HepG2 (cell line): Measurements from ENCODE around the gene ARHGEF11. TPM values are rescaled to one million over a fixed set of nuclear protein-coding genes. Genes with fewer than 3 reads are reported as not detected.
A peak's percentile ranks its signal among the peaks of the same experiment; 100 is the strongest.

ENCODE experiments used
- ATAC-seq: fragments of 200-7000 bp; cut with Tn5 transposase; 3 replicates; pipeline ENCODE4 v1.9.1; 2020; ENCODE audit warnings: mild to moderate bottlenecking, moderate library complexity
- BruUV-seq: library from RNA; stranded (reverse); fragments of 400-500 nt; replicated peaks from 2 replicates; lab custom pipeline; 2021; lab: Mats Ljungman, UMichigan
- CTCF ChIA-PET: fragments of 300-600 bp; formaldehyde crosslinking; extraction: SDS; loops from one replicate; lab custom pipeline; 2021; ENCODE audit warnings: low total read pairs, inconsistent platforms, low intra/inter-chr PET ratio; lab: Yijun Ruan, JAX
- POLR2A ChIA-PET: fragments of 350-600 bp; sonication (Branson Sonifier 250); formaldehyde crosslinking; loops from one replicate; lab custom pipeline; 2020; ENCODE audit warnings: antibody characterized with exemption, inconsistent platforms; lab: Yijun Ruan, JAX
- DNase-seq: peaks from one replicate; pipeline ENCODE4 v3.0.0-alpha.2; 2015; ENCODE audit warnings: low spot score
- FAIRE-seq: peaks from 3 replicates; lab custom pipeline; 2011; peaks lifted over from hg19 to GRCh38; lab: Jason Lieb, UNC
- H2AFZ ChIP-seq: one replicate; pipeline ENCODE4 v1.6.1; 2011; ENCODE audit warnings: low read length, inconsistent platforms
- H3K27ac ChIP-seq: fragments of 300-600 bp; 3 replicates; pipeline ENCODE4 v1.8.0; 2011; ENCODE audit warnings: mixed run types, mild to moderate bottlenecking, mixed read lengths, low read length, inconsistent platforms; ENCODE audit not compliant: insufficient read depth; ENCODE audit errors: extremely low read length
- H3K27me3 ChIP-seq, 2 experiments: fragments of 200-600 bp in 1 of 2; 2 replicates in 1 of 2; 3 replicates in 1 of 2; pipeline versions ENCODE4 v1.6.0 to v1.8.0; 2011; ENCODE audit warnings: low read length in 2 of 2, mild to moderate bottlenecking in 2 of 2, moderate library complexity in 2 of 2, inconsistent platforms in 1 of 2; ENCODE audit not compliant: insufficient read depth in 2 of 2, control insufficient read depth in 1 of 2
- H3K36me3 ChIP-seq, 2 experiments: fragments of 200-600 bp in 1 of 2; replicated peaks in 1 of 2; 2 replicates in 1 of 2; 3 replicates in 1 of 2; pipeline versions ENCODE4 v1.5.1 to v1.8.0; 2011; ENCODE audit warnings: low read length in 2 of 2, inconsistent platforms in 1 of 2; ENCODE audit not compliant: insufficient read depth in 2 of 2, control insufficient read depth in 1 of 2
- H3K4me1 ChIP-seq: 2 replicates; pipeline ENCODE4 v1.5.1; 2012; ENCODE audit warnings: low read length, inconsistent platforms; ENCODE audit not compliant: insufficient read depth
- H3K4me2 ChIP-seq: 2 replicates; pipeline ENCODE4 v1.6.0; 2011; ENCODE audit warnings: low read depth, low read length, inconsistent platforms
- H3K4me3 ChIP-seq, 3 experiments: fragments of 200-600 bp in 1 of 3; sonication (generic), shearing (Covaris generic) in 1 of 3; replicated peaks in 1 of 3; 2 replicates each; pipeline ENCODE4 v1.5.1; 2011 to 2016; ENCODE audit warnings: low read length in 3 of 3, inconsistent platforms in 2 of 3, low read depth in 2 of 3, mild to moderate bottlenecking in 2 of 3, control low read depth in 1 of 3, mixed read lengths in 1 of 3; ENCODE audit not compliant: insufficient read depth in 1 of 3
- H3K79me2 ChIP-seq: one replicate; pipeline ENCODE4 v1.6.1; 2011; ENCODE audit warnings: low read length, inconsistent platforms; ENCODE audit not compliant: insufficient read depth
- H3K9ac ChIP-seq: 2 replicates; pipeline ENCODE4 v1.6.0; 2011; ENCODE audit warnings: mild to moderate bottlenecking, low read depth, low read length, inconsistent platforms; ENCODE audit not compliant: insufficient read depth
- H3K9me3 ChIP-seq: 2 replicates; pipeline ENCODE4 v1.5.1; 2012; ENCODE audit warnings: mild to moderate bottlenecking, low read length
- H4K20me1 ChIP-seq: 2 replicates; pipeline ENCODE4 v1.6.0; 2011; ENCODE audit warnings: inconsistent platforms, mild to moderate bottlenecking, low read length, moderate library complexity; ENCODE audit not compliant: insufficient read depth
- ATF7-NPFF ChIP-seq: sonication (generic); formaldehyde crosslinking; IDR thresholded peaks from 2 replicates; pipeline ENCODE4 v1.8.1; 2023; ENCODE audit warnings: mild to moderate bottlenecking, low read depth, missing genetic modification reagents, moderate library complexity
- FOXP1 ChIP-seq, 2 experiments: fragments of 450-650 bp in 1 of 2; IDR thresholded peaks; 2 replicates each; pipeline ENCODE4 v1.6.1; 2017 to 2018; ENCODE audit warnings: antibody characterized with exemption in 1 of 2
- HNRNPK ChIP-seq: fragments of 200-400 bp; formaldehyde crosslinking; IDR thresholded peaks from 2 replicates; pipeline ENCODE4 v1.6.1; 2018; ENCODE audit warnings: low read length, low read depth, moderate library complexity, mild to moderate bottlenecking; ENCODE audit not compliant: poor library complexity, severe bottlenecking
- ISX ChIP-seq: sonication (generic); formaldehyde crosslinking; conservative IDR thresholded peaks from 2 replicates; pipeline ENCODE4 v1.5.0; 2020; ENCODE audit warnings: missing genetic modification reagents
- KLF13 ChIP-seq: sonication (generic); formaldehyde crosslinking; IDR thresholded peaks from 2 replicates; pipeline ENCODE4 v1.4.0; 2020; ENCODE audit warnings: mild to moderate bottlenecking, missing genetic modification reagents
- MAFK ChIP-seq, 2 experiments: IDR thresholded peaks in 1 of 2; conservative IDR thresholded peaks in 1 of 2; 2 replicates each; pipeline ENCODE4 v1.6.1; 2011; ENCODE audit warnings: improper control_type of control experiment in 2 of 2, low read length in 2 of 2
- MLXIP ChIP-seq: sonication (generic); formaldehyde crosslinking; IDR thresholded peaks from 2 replicates; pipeline ENCODE4 v1.9.0; 2021; ENCODE audit warnings: missing genetic modification reagents, borderline replicate concordance
- POLR2AphosphoS5 ChIP-seq: IDR thresholded peaks from 2 replicates; pipeline ENCODE4 v1.6.1; 2012; ENCODE audit warnings: low read depth, low read length
- SP2 ChIP-seq: sonication (generic); formaldehyde crosslinking; IDR thresholded peaks from 2 replicates; pipeline ENCODE4 v1.5.1; 2020; ENCODE audit warnings: mild to moderate bottlenecking, missing genetic modification reagents
- SRF ChIP-seq: IDR thresholded peaks from 2 replicates; pipeline ENCODE4 v1.6.1; 2011; ENCODE audit warnings: mild to moderate bottlenecking, low read depth, low read length, moderate library complexity
- SRSF9 ChIP-seq: fragments of 200-400 bp; formaldehyde crosslinking; IDR thresholded peaks from 2 replicates; pipeline ENCODE4 v1.6.1; 2018; ENCODE audit warnings: borderline replicate concordance, mild to moderate bottlenecking, low read depth, low read length; ENCODE audit not compliant: insufficient read depth, poor library complexity, severe bottlenecking
- ZHX1 ChIP-seq: sonication (generic); formaldehyde crosslinking; IDR thresholded peaks from 2 replicates; pipeline ENCODE4 v1.8.1; 2022; ENCODE audit warnings: low read depth, mild to moderate bottlenecking, missing genetic modification reagents
- ZNF225 ChIP-seq: sonication (generic); formaldehyde crosslinking; IDR thresholded peaks from 2 replicates; pipeline ENCODE4 v1.4.0; 2020; ENCODE audit warnings: mild to moderate bottlenecking, missing genetic modification reagents
- ZSCAN12 ChIP-seq: sonication (generic); formaldehyde crosslinking; IDR thresholded peaks from 2 replicates; pipeline ENCODE4 v1.9.0; 2021; ENCODE audit warnings: mild to moderate bottlenecking, missing genetic modification reagents
- WGBS: methylation state at CpG from one replicate; pipeline ENCODE4 v1.1.6; 2017; ENCODE audit warnings: low lambda C conversion rate; 5-methylcytosine and 5-hydroxymethylcytosine counted together
- in situ Hi-C: cut with HindIII; loops from 2 replicates; pipeline ENCODE4 v1.10.0; 2017; ENCODE audit warnings: low pct_unique_long_range_greater_than_20kb; ENCODE audit not compliant: extremely low pct_ligation_motif_present
- intact Hi-C: fragments of 100-400 bp; cut with micrococcal nuclease; formaldehyde crosslinking; loops from one replicate; pipeline ENCODE4 v1.10.0; 2022; ENCODE audit not compliant: unreplicated experiment
- polyA plus RNA-seq, 8 experiments: library from polyadenylated mRNA; depleted of rRNA in 3 of 8; stranded (reverse) in 7 of 8; unstranded in 1 of 8; fragments of >200 nt; fragmentation: Illumina TruSeq in 4 of 8; extraction: Trizol in 4 of 8; gene quantifications; 2 replicates each; pipeline versions ENCODE4 v1.2.1 to v1.2.3, GENCODE V29; 2011 to 2016; ENCODE audit warnings: low read depth in 4 of 8, missing spikeins in 1 of 8, mixed read lengths in 1 of 8; ENCODE audit not compliant: insufficient read depth in 1 of 8
- total RNA-seq, 5 experiments: library from RNA; depleted of rRNA; stranded (reverse); fragments of >200 nt; fragmentation: Illumina TruSeq; extraction: Trizol; gene quantifications; 2 replicates each; pipeline ENCODE4 v1.2.3, GENCODE V29; 2016; ENCODE audit warnings: low read depth in 1 of 5

ARHGEF11 gene
- total and polyA plus RNA-seq, 2 of the 13 experiments (the other 11 are each of a cell fraction or from before 2014, with no cell fraction given) = 16.5 to 21.2 TPM

- Histone ChIP-seq H3K27ac (no peak overlapping the region), H3K36me3 (peaks cover 6 to 66% of the 10 kb centered on the region in 2 experiments; a peak in 4 of 5 replicates), H3K79me2 (no peaks in the 10 kb centered on the region), H3K4me3 (no peak overlapping the region), H4K20me1 (no peaks in the 10 kb centered on the region), H3K4me1 (no peaks in the 10 kb centered on the region), H3K27me3 (no peaks in the 10 kb centered on the region)
- no peak for FAIRE-seq
- WGBS = 87% methylated on average over 3 of the region's 3 CpGs
- POLR2A ChIA-PET = no interaction called here
- TF ChIP-seq SRF (peak; percentile 25; the same call in 1 of the 2 replicates), ZHX1 (no peak)
- TF ChIP-seq, all 625 proteins: peak for 1
- no peaks in the 10 kb centered on the region for H3K9me3 ChIP-seq
- in situ Hi-C loops = no loop called here
- H3K9ac ChIP-seq = no peak overlapping the region
- H2AFZ ChIP-seq = no peak overlapping the region
- ATAC-seq (no peak), DNase-seq (no peak)
- intact Hi-C loops = no loop called here
- H3K4me2 ChIP-seq = no peak overlapping the region
- no TSS peak for BruUV-seq
- CTCF ChIA-PET = no interaction called here
Observed at GRCh38 chr1:156970017-156970416, 75.5 kb downstream of the ARHGEF11 start.

- in situ Hi-C loops (no loop called here), intact Hi-C loops (no loop called here)
- no peak for DNase-seq
- no peak overlapping the region for H3K27ac ChIP-seq
- no peak for ATAC-seq
- H3K36me3 ChIP-seq = peaks cover 4 to 63% of the 10 kb centered on the region in 2 experiments; a peak in 4 of 5 replicates
- no peak overlapping the region for H3K4me3 ChIP-seq
- no peaks in the 10 kb centered on the region for H4K20me1 ChIP-seq
- no peaks in the 10 kb centered on the region for H3K79me2 ChIP-seq
- ChIA-PET POLR2A (no interaction called here), CTCF (no interaction called here)
- no peak overlapping the region for H2AFZ ChIP-seq
- BruUV-seq = no TSS peak
- H3K4me2 ChIP-seq = no peak overlapping the region
- no peaks in the 10 kb centered on the region for H3K4me1 ChIP-seq
- WGBS = 94% methylated on average over 3 of the region's 3 CpGs
- no peak overlapping the region for H3K9ac ChIP-seq
- no peaks in the 10 kb centered on the region for H3K9me3 ChIP-seq
- no peaks in the 10 kb centered on the region for H3K27me3 ChIP-seq
- no peak for FAIRE-seq
- TF ChIP-seq ATF7-NPFF (CRISPR knock-in tag) = no peak
- TF ChIP-seq FOXP1 (IDR thresholded peaks at IDR 0.05) = no peak
- TF ChIP-seq FOXP1 (CRISPR knock-in tag; IDR thresholded peaks at IDR 0.05) = no peak
- no peak for TF ChIP-seq HNRNPK
- TF ChIP-seq MLXIP (CRISPR knock-in tag) = no peak
- TF ChIP-seq ZNF225 (CRISPR knock-in tag) = no peak
- no peak for TF ChIP-seq MAFK (conservative IDR thresholded peaks at IDR 0.05 in 1 of 2, IDR thresholded peaks at IDR 0.05 in 1 of 2; ENCODE audit: low read length in 2 of 2)
- no peak for TF ChIP-seq POLR2AphosphoS5
- TF ChIP-seq KLF13 (CRISPR knock-in tag) = no peak
- no peak for TF ChIP-seq ISX (CRISPR knock-in tag)
- no peak for TF ChIP-seq SRSF9
- no peak for TF ChIP-seq SP2 (CRISPR knock-in tag)
- TF ChIP-seq ZSCAN12 = no peak
Observed at GRCh38 chr1:156969496-156969895, 76.0 kb downstream of the ARHGEF11 start.
